CD8-positive, alpha-beta memory T cell (primary cell): ENCODE measurements around the gene CCDC188. TPM values are rescaled to one million over a fixed set of nuclear protein-coding genes. Genes with fewer than 3 reads are reported as not detected.

Experiments used
- CTCF ChIA-PET: fragments of 350-600 bp; sonication (Branson Sonifier 250); formaldehyde crosslinking; loops from one replicate; lab custom pipeline; 2021; ENCODE audit warnings: antibody characterized with exemption; lab: Charles Lee
- POLR2A ChIA-PET: fragments of 350-600 bp; sonication (Branson Sonifier 250); formaldehyde crosslinking; loops from one replicate; lab custom pipeline; 2021; ENCODE audit warnings: antibody characterized with exemption; lab: Charles Lee
- DNase-seq, 5 donors: peaks; one replicate each; pipeline versions ENCODE4 v3.0.0 to v3.0.0-alpha.2; 2020 to 2022; ENCODE audit warnings: mixed read lengths in 1 of 5
- H3K27ac ChIP-seq: one replicate; pipeline ENCODE4 v1.7.0; 2013; ENCODE audit warnings: low read depth, mild to moderate bottlenecking, low read length, moderate library complexity
- H3K27me3 ChIP-seq: 2 replicates; pipeline ENCODE4 v1.7.0; 2013; ENCODE audit warnings: low read length, mild to moderate bottlenecking; ENCODE audit not compliant: insufficient read depth, poor library complexity, severe bottlenecking
- H3K36me3 ChIP-seq: 2 replicates; pipeline ENCODE4 v1.7.0; 2013; ENCODE audit warnings: mild to moderate bottlenecking, low read length, moderate library complexity; ENCODE audit not compliant: insufficient read depth
- H3K4me1 ChIP-seq: 2 replicates; pipeline ENCODE4 v1.7.0; 2013; ENCODE audit warnings: mild to moderate bottlenecking, low read length, moderate library complexity; ENCODE audit not compliant: insufficient read depth
- H3K4me3 ChIP-seq: 2 replicates; pipeline ENCODE4 v1.7.0; 2013; ENCODE audit warnings: mild to moderate bottlenecking, low read length
- H3K9me3 ChIP-seq: 2 replicates; pipeline ENCODE4 v1.7.0; 2013; ENCODE audit warnings: mild to moderate bottlenecking, low read length
- H3K27ac Mint-ChIP-seq, 8 donors: one replicate each; pipeline ENCODE4 v1.8.0; 2020 to 2021; ENCODE audit warnings: mixed read lengths in 8 of 8, mild to moderate bottlenecking in 6 of 8, inconsistent platforms in 3 of 8, moderate library complexity in 3 of 8
- H3K27me3 Mint-ChIP-seq, 2 donors: one replicate each; pipeline ENCODE4 v1.8.0; 2020 to 2021; ENCODE audit warnings: mixed read lengths in 2 of 2, mild to moderate bottlenecking in 1 of 2, moderate library complexity in 1 of 2
- H3K36me3 Mint-ChIP-seq, 3 donors: one replicate each; pipeline ENCODE4 v1.8.0; 2020 to 2021; ENCODE audit warnings: mixed read lengths in 3 of 3, inconsistent platforms in 1 of 3, mild to moderate bottlenecking in 1 of 3
- H3K4me1 Mint-ChIP-seq, 3 donors: one replicate each; pipeline ENCODE4 v1.8.0; 2020 to 2021; ENCODE audit warnings: mixed read lengths in 3 of 3, inconsistent platforms in 1 of 3, mild to moderate bottlenecking in 1 of 3
- H3K4me3 Mint-ChIP-seq, 7 donors: one replicate each; pipeline ENCODE4 v1.8.0; 2020 to 2021; ENCODE audit warnings: mixed read lengths in 7 of 7, mild to moderate bottlenecking in 6 of 7, moderate library complexity in 4 of 7, inconsistent platforms in 2 of 7
- H3K9me3 Mint-ChIP-seq, 5 donors: one replicate each; pipeline ENCODE4 v1.8.0; 2020 to 2022; ENCODE audit warnings: mixed read lengths in 5 of 5, mild to moderate bottlenecking in 3 of 5, moderate library complexity in 2 of 5, inconsistent platforms in 1 of 5
- polyA plus RNA-seq: library from polyadenylated mRNA; unstranded; fragments of 300-500 nt; fragmentation: Illumina TruSeq; gene quantifications from one replicate; pipeline ENCODE4 v1.2.3, GENCODE V29; 2021
- total RNA-seq, 2 experiments: library from RNA; stranded (reverse); gene quantifications; one replicate each; pipeline ENCODE4 v1.2.3, GENCODE V29; 2021

Gene CCDC188
- total and polyA plus RNA-seq, 3 experiments from 2014 or later, result not detected

GRCh38 chr22:20127318-20127868, 23.5 kb downstream of the CCDC188 start:
- no peaks in the 10 kb centered on the region for H3K9me3 ChIP-seq
- H3K4me1 Mint-ChIP-seq, result peaks cover 11 to 25% (median 13%) of the 10 kb centered on the region in 3 donors
- H3K9me3 Mint-ChIP-seq, result no peaks in the 10 kb centered on the region
- POLR2A ChIA-PET, result no interaction called here
- no peak overlapping the region for H3K27ac ChIP-seq
- no peak for DNase-seq
- H3K4me3 ChIP-seq, result no peak overlapping the region
- CTCF ChIA-PET, result interaction anchor here (3.5 kb wide), 1 partner anchor 155 kb away, joined by 25 read pairs; no protein-coding TSS in a partner anchor
- H3K4me3 Mint-ChIP-seq, result no peak overlapping the region
- H3K4me1 ChIP-seq, result peaks cover 19% of the 10 kb centered on the region
- H3K27me3 Mint-ChIP-seq, result no peaks in the 10 kb centered on the region
- peak overlapping the region in 3 of 8 donors; percentile 44 to 79 (median 58) for H3K27ac Mint-ChIP-seq
- H3K27me3 ChIP-seq, result no peaks in the 10 kb centered on the region
- H3K36me3 Mint-ChIP-seq, result peaks cover 0 to 42% (median 2%) of the 10 kb centered on the region in 3 donors
- peaks cover 16% of the 10 kb centered on the region for H3K36me3 ChIP-seq

GRCh38 chr22:20126284-20127029, 24.4 kb downstream of the CCDC188 start:
- peak overlapping the region in 2 of 8 donors; percentile 32 to 79 for H3K27ac Mint-ChIP-seq

GRCh38 chr22:20125201-20126174, 25.4 kb downstream of the CCDC188 start:
- Histone ChIP-seq H3K27me3 (no peaks in the 10 kb centered on the region), H3K4me3 (no peak overlapping the region), H3K9me3 (no peaks in the 10 kb centered on the region), H3K4me1 (peaks cover 14% of the 10 kb centered on the region), H3K36me3 (peaks cover 32% of the 10 kb centered on the region), H3K27ac (no peak overlapping the region)
- Mint-ChIP-seq H3K4me3 (no peak overlapping the region), H3K4me1 (peaks cover 16 to 38% (median 23%) of the 10 kb centered on the region in 3 donors), H3K36me3 (peaks cover 0 to 55% (median 2%) of the 10 kb centered on the region in 3 donors), H3K27ac (peak overlapping the region in 2 of 8 donors; percentile 33 to 48), H3K27me3 (no peaks in the 10 kb centered on the region), H3K9me3 (no peaks in the 10 kb centered on the region)
- POLR2A ChIA-PET, result no interaction called here
- no peak for DNase-seq
- CTCF ChIA-PET, result interaction anchor here (1.5 kb wide), 1 partner anchor 15 kb away, joined by 3 read pairs; no protein-coding TSS in a partner anchor

More at GRCh38 chr22:20126284-20127029, 24.4 kb downstream of the CCDC188 start:
- H3K27me3 Mint-ChIP-seq, result no peaks in the 10 kb centered on the region
- Histone ChIP-seq H3K27me3 (no peaks in the 10 kb centered on the region), H3K9me3 (no peaks in the 10 kb centered on the region), H3K27ac (no peak overlapping the region), H3K4me3 (no peak overlapping the region), H3K4me1 (peaks cover 18% of the 10 kb centered on the region), H3K36me3 (peaks cover 26% of the 10 kb centered on the region)
- H3K9me3 Mint-ChIP-seq, result no peaks in the 10 kb centered on the region
- peaks cover 0 to 51% (median 2%) of the 10 kb centered on the region in 3 donors for H3K36me3 Mint-ChIP-seq
- H3K4me1 Mint-ChIP-seq, result peaks cover 16 to 33% (median 23%) of the 10 kb centered on the region in 3 donors
- ChIA-PET POLR2A (no interaction called here), CTCF (no interaction called here)
- DNase-seq, result no peak
- H3K4me3 Mint-ChIP-seq, result no peak overlapping the region

- Mint-ChIP-seq H3K36me3 (peaks cover 0 to 68% (median 2%) of the 10 kb centered on the region in 3 donors), H3K4me1 (peaks cover 20 to 39% (median 25%) of the 10 kb centered on the region in 3 donors), H3K27me3 (no peaks in the 10 kb centered on the region), H3K9me3 (no peaks in the 10 kb centered on the region), H3K27ac (peak overlapping the region in 2 of 8 donors; percentile 48 to 75), H3K4me3 (no peak overlapping the region)
- peaks cover 43% of the 10 kb centered on the region for H3K36me3 ChIP-seq
- ChIA-PET CTCF (interaction anchor here (1.1 to 1.5 kb wide), 2 partner anchors 13 to 23 kb away, joined by 3 read pairs; no protein-coding TSS in a partner anchor), POLR2A (no interaction called here)
- peaks cover 12% of the 10 kb centered on the region for H3K4me1 ChIP-seq
- H3K27ac ChIP-seq, result no peak overlapping the region
- H3K4me3 ChIP-seq, result no peak overlapping the region
- H3K9me3 ChIP-seq, result no peaks in the 10 kb centered on the region
- no peak for DNase-seq
- H3K27me3 ChIP-seq, result no peaks in the 10 kb centered on the region
Observed at GRCh38 chr22:20124083-20124787, 26.6 kb downstream of the CCDC188 start.

GRCh38 chr22:20123366-20124082, 27.3 kb downstream of the CCDC188 start:
- peaks cover 49% of the 10 kb centered on the region for H3K36me3 ChIP-seq
- POLR2A ChIA-PET, result no interaction called here
- Mint-ChIP-seq H3K9me3 (no peaks in the 10 kb centered on the region), H3K36me3 (peaks cover 0 to 71% (median 2%) of the 10 kb centered on the region in 3 donors), H3K27me3 (no peaks in the 10 kb centered on the region), H3K4me3 (peak overlapping the region in 2 of 7 donors; percentile 14 to 74), H3K4me1 (peaks cover 25 to 41% (median 27%) of the 10 kb centered on the region in 3 donors), H3K27ac (peak overlapping the region in 6 of 8 donors; percentile 34 to 94 (median 72))
- CTCF ChIA-PET, result interaction anchor here (1.1 to 1.5 kb wide), 2 partner anchors 13 to 22 kb away, joined by 3 read pairs; no protein-coding TSS in a partner anchor
- no peak overlapping the region for H3K4me3 ChIP-seq
- H3K9me3 ChIP-seq, result no peaks in the 10 kb centered on the region
- DNase-seq, result peak in 1 of 5 donors; percentile 26
- no peaks in the 10 kb centered on the region for H3K27me3 ChIP-seq
- H3K27ac ChIP-seq, result no peak overlapping the region
- H3K4me1 ChIP-seq, result peaks cover 16% of the 10 kb centered on the region

- Histone ChIP-seq H3K4me1 (peaks cover 22% of the 10 kb centered on the region), H3K27me3 (no peaks in the 10 kb centered on the region), H3K36me3 (peaks cover 49% of the 10 kb centered on the region), H3K9me3 (no peaks in the 10 kb centered on the region), H3K27ac (no peak overlapping the region), H3K4me3 (no peak overlapping the region)
- Mint-ChIP-seq H3K4me3 (peak overlapping the region in 1 of 7 donors; percentile 34), H3K27ac (peak overlapping the region in 5 of 8 donors; percentile 4 to 68 (median 36)), H3K9me3 (no peaks in the 10 kb centered on the region), H3K4me1 (peaks cover 31 to 53% (median 34%) of the 10 kb centered on the region in 3 donors), H3K27me3 (no peaks in the 10 kb centered on the region), H3K36me3 (peaks cover 0 to 64% (median under 1%) of the 10 kb centered on the region in 3 donors)
- ChIA-PET POLR2A (interaction anchor here (1.6 kb wide), 1 partner anchor 21 kb away, joined by 3 read pairs; no protein-coding TSS in a partner anchor), CTCF (no interaction called here)
- no peak for DNase-seq
Observed at GRCh38 chr22:20121856-20122415, 28.9 kb downstream of the CCDC188 start.
